ENCODE data around the gene SGCA.

The SGCA gene

DNA sequence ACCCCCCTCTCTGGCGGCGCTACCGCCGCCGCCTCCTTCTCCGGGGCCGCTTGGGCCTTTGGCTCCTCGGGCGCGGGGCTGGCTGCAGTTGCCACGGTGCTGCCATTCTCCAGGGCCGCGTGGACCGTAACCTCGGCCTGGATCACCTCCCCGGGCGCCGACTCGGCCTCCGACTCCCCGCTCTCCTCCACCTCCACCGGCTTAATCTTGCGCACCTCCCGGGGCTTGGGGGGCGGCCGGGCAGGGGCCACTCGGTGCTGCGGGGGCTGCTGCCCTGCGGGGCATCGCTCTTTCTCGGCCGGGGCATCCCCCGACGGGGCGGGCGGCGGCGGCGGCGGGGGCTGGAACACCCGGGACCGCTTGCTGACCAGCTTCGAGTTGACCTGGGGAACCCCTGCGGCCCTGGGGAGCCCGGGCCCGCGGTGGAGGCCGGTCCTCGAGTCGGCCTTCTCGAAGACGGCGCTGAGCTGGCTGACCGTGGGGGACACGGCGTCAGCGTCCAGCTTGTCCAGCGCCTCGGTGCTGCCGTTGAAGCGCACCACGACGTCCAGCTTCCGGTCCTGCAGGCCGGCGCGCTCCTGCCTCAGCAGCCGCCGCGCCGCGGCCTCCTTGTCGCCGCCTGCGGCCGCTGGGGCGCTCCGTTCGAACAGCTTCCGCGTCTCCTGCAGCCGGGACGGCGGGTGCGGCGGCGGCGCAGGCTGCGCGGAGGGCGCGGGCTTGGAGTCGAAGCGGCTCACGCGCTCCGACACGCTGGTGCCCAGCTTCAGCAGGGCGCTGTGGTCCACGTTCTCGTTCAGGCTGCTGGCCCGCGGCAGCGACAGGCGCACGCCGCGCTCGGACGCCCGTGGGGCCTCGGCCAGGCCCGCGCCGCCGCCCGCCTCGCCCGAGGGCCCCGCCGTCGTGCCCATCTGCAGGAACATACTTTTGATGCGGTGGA, 16.1 kb upstream of the SGCA start:
- no peak for FAIRE-seq

DNA sequence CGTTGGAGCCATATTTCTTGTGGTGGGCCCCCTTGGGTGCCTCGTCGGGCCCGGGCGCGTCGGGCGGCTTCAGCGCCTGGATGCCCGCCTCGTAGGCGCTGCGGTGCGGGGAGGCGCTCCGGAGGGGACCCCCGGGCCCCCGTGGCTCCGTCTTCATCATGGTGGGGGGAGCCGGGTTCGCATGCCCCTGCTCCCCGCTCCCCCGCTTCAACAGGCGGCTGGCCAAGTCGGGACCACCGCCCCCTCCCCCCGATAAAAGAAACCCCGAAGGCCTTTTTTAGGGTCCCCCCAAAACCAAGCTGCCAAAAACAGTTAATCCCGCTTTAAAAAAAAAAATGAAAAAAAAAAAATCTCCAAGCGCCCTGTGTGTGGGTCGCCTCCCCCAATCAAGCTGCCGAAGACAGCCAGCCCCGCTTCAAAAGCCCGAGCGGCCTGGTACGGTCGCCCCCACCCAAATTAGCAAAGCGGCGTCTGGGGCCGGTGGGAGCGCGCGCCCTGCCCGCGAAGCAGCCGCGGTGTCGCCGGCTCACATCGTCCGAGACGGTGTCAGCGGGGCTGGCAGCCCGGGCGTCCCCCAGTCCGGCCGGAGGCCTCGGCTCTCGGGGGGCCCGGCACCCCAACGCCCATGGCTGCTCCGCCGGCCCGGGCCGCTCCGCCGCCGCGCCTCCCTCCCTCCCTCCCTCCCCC, 15.3 kb upstream of the SGCA start, which contains the start of gene PPP1R9B:
PPP1R9B (minus strand) TSS at position 324 of the 687 bp plus-strand sequence; CDS start at position 160, 164 bp downstream.
- FAIRE-seq = no peak

DNA sequence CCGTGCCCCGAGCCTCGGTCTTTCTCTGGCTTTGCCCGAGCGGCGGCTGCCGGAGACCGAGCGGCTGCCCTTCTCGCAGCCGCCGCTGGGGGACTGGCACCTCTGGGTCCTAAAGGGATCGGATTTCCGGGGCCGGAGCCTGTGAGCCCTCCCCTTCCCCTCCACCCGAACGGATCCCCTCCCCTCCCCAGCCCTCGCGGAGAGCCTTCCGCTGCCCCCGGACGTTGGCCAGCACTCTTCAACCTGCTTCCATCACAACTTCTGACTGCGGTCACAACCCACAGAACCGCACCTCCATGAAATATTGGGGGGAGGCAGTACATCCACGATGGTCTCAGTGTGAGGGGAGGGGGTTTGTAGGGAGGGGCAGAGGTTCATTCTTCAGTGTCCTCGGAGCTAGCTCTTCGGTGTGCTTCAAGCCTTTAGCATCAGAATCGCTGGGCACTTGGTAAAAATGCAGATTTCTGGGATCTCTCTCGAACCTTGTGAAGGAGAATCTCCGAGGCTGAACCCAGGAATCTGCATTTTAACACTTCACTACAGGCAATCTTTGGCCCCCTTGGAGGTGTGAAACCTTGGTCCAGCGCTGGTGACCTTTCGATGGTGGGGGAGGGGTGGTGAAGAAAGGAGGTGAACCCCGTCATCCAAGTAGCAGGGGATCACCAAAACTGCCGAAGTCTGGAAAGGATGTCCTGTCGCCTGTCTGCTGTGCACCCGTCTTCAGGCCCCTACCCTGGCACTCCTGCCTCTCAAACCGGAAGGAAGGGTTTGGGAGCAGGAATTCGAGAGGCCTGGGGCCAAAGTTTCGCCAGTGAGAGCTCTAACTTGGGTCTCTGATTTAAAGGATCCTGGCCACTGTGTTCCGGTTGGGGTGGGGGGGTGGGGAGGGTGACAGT, 14.5 kb upstream of the SGCA start:
- FAIRE-seq = no peak

DNA sequence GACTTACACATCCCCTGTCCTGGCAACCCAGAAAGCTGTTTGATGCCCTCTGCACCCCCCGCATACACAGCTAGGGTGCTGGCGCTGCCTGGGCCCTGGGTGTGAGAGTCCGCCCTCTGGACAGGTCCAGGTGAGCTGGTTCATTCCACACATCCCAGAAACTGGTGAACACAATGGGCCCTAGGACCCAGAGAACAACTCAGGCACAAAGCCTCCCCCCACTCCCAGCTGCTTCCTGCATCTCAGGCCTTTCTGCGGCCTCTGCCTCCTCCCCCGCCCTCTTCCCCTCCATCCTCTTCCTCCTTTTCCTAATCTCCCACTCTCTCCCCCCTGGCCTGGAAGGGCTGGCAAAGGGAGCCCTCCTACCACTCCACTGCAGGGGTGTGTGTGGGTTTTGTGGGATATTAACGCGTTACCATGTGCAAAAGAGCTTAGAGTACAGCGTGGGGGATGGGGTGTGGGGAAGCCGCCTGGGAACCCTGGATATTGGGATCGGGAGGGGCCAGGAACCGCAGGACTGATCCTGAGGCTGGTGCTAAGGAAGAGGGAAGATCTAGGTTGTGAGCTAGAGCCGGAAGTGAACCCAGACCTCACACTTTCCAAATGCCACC, 13.8 kb upstream of the SGCA start:
- no peak for FAIRE-seq

DNA sequence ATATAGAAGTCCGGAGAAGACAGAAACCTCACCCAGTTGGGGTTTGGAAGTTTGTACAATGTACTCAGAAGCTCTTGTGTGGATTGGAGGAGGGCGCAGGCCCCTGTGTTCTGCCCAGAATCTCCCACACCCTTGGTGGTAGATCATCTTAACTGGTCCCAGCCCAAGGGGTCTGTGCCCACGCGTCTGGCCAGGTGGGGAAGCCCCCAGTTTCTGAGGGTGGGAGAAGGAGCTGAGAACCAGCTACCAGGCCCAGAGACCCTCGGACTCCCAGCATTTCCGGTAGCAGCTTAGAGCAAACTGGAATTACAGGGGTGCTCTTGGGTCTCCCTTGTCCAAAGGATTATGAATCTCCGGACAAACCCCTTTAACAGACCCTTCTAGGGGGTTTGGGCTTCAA, 13.1 kb upstream of the SGCA start:
- no peak for FAIRE-seq

DNA sequence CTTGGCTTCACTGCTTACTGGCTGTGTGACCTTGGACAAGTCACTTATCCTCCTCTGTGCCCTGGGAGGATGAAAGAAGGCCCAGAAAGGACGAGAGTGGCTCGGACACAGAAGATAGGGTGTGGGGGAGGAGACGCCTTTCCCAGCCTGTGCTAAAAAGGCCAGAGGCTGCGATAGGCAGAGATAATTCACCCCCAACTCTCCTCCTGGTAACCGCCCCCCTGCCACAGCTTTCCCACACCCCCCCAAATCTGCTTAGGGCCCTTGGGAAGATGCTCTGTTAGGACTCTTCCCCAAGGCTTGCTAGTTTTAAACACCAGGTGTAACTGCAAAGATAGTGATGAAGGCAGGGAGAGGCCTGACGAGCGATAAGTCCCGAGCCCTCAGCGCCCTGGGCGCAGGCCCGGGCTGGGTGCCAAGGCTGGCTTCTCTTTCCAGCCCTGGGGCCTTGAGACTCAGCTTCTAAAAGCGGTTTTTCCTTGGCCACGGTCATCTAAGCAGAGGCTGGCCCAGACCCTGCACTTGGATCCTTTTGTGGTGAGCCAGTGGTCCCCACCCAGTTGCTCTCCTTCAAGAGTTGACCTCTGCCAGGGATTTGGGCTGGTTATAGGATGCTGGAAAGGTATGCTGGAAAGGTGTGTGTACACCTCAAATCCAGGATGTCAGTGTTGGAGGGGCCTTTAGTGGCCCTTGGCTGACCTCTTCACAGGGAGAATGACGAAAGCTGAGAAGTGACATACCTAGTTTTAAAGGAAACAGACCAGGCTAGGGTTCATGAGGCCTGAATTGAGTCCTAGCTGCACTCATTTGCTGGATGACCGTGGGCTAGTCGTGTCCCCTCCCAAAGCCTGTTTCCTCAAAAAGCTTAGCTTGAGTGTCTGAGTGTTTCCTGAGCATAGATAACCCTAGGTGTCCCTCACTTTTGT, 11.9 kb upstream of the SGCA start:
- FAIRE-seq = no peak

DNA sequence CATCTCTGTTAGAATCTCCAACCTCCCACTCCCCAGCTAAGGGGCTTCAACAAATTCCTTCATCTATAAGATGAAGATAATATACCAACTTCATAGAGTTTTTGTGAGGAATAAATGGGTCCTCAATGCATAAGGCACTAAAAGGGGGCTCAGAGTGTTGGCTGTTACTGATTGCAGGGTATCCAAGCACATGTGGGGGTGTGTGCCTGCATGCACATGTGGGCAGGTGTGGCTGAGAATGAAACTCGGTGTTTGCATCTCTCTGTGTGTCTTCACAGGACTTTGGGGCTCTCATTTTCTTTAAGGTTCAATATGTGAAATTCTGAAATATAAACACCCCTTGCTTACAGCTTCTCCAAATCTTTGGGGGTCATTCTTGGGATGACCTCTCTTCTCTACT, 11.2 kb upstream of the SGCA start:
- FAIRE-seq = no peak

DNA sequence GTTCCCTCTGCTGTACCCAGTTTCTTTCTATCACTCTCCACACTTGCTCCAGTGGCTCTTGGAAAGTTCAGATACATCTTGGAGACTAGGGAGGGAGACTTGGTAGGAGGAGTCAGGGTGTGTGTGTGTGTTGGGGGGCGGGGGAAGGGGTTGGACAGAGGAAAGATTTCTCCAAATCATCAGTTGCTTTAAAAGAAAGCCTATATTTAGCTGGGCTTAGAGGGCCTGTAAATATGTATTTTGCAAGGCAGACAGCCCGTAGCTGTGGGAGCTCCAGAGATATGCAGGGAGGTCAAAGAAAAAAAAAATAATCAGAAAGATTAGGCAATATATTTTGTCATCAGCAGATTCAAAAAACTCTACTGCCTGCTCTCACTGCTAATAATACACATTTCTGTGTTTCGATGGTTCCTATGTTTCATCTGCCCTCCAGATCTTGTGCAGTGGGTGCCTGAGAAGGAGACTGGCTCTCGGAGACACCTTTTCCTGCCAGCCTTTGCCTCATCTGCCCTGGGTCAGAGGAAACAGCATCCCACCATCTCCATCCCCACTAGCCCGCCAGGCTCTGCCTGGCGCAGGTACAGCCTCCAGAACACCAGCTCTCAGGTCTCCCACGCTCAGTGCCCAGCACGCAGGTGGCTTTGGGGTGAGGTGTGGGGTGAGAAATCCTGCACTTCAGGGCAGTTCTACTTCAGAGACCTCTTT, 10.5 kb upstream of the SGCA start:
- FAIRE-seq = no peak

DNA sequence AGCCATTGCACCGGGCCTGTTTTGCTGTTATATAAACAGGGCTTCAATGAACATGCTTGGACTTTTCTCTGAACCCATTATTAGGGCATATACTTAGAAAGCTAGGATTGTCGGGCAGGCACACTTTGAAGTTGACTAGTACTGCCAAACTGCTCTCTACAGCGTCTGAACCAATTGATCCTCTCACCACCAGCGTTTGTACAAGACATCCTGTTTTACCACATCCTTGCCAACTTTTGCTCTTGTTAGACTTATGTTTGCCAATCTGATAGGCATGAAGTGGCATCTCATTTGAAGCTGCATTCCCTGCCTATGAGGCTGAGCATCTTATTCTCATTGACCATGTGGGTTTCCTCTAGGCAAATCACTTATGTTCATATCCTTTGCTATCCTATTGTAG, 7.9 kb upstream of the SGCA start:
- no peak for FAIRE-seq

DNA sequence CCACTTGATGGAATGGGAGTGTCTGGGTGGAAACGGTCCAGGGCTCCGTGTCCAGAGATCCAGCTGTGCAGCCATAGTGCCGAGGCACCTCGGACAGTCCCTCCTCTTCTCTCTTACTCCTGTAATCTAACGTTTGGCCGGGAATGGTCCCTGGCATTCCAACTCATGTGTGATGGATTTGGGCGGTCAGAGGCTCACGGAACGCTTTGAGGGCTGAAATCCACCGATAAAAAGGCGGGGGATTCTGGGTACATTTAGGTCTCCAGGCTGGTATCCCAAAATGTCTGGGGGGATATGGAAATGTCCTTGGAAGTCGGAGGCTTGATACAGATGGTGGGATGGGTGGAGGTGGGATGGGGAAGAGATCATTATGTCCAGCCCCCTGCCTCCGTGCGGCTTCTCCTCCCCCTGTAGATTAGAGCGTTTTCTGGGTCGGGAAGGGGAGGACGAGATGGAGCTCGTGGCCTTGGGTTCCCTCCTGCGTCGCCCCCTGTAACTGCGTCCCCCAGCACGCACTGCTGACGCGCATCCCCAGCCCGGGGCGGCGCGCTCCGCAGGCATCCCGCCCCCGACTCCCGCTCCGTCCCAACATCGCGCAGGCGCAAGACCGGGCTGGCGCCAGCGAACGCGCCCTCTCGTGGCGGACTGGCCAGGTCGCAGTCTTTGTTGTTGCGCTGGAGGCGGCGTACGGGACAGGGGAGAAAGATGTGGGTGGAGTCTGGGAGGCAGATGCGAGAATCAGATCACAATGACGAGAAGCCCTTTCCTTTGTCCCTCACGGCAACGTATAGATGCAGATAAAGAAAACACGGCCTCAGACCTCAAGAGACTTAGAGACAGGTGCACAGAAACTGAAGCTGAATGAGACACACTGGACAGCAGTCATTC, 4.5 kb upstream of the SGCA start:
- no peak for FAIRE-seq

DNA sequence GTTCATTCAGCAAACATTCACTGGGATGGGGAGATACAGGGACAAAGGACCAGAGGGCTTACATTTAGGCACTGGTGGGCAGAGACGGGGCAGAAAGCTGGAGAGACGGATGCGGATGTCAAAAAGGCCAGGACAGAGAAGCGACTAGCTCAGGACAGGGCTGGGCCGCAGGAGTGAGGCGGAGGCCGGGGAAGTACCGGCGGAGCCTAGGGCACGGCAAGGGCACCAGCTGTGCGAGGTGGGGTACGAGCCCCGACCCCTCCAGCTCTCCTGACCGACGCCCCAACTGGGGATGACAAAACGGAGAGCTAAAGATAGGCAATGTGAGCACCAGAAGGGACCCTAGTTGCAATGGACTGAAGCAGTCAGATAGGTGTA, 3.9 kb upstream of the SGCA start:
- no peak for FAIRE-seq

DNA sequence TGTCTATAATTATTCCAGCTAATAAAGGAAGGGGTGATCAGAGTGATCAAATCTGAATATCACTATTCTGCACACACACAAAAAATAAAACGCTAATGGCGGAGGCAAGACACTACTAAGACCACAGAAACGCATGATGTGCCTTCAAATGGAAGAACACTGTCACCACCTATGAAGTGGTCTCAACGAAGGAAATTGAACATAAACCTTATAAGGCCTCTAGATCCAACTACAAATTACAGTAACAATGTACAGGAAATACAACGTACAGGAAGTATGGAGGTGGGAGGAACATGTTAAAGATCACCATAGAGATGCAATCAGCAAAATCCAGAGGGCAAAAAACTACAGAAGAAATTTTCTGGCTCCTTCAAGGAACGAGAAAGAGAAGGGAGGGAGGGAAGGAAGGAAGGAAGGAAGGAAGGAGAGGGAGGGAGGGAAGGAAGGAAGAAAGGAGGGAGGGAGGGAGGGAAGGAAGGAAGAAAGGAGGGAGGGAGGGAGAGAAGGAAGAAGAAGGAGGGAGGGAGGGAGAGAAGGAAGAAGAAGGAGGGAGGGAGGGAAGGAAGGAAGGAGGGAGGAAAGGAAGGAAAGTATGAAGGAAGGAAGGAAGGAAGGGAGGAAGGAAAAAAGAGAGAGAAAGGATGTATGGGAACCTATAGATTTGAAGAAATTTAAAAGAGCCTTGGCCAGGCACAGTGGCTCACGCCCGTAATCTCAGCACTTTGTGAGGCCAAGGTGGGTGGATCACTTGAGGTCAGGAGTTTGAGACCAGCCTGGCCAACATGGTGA, 3.1 kb upstream of the SGCA start:
- FAIRE-seq = no peak

DNA sequence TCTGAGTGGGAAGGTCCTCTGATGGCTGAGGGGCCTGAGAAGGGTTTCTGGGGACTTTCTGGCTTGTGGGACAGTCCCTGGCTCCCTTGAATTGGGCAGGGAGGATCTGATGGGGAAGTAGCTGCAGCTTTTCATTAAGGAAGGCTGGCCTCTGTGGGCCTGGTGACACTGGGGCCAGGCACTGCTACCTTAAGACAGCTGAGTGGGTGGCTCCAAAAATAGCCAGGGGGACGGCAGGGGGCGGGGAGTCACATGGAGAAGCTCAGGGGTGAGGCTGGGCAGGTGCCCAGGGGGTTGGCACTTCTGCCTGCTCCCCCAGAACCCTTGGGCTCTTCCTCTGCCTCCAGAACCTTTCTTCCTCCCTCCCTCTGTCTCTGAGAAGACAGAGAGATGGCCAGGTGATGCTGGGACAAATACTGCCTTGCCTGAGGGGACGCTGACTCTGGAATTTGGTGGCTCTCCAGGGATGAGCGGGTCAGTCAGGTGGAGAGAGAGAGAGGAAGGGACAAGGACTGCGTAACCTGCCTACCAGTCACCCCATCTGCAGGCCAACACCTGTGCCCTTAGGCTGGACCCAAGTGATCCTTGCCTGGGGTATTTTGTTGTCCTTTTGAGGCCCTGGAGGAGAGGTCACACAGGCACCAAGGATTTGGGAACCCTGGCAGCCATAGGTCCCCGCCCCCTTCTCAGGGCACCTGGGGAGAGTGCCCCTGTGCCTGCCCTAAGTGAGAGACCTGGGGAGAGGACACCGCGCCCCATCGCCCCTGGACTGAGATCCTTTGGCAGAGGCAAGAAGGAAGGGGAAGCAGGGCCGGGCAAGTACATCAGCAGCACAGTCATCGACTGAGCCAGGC, 1.7 kb upstream of the SGCA start:
- FAIRE-seq = no peak

DNA sequence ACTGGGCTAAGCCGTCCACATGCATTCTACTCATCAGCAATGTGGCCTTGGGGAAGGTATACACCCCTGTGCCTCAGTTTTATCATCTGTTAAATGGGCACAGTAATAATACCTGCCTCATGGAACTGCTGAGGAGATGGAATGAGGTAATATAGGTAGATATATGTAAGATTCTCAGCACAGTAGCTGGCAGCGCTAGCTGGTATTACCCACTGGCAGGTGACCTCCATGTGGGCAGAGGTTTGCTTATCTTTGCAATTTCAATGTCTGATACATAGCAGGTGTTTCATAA, 1.2 kb upstream of the SGCA start:
- FAIRE-seq = no peak

DNA sequence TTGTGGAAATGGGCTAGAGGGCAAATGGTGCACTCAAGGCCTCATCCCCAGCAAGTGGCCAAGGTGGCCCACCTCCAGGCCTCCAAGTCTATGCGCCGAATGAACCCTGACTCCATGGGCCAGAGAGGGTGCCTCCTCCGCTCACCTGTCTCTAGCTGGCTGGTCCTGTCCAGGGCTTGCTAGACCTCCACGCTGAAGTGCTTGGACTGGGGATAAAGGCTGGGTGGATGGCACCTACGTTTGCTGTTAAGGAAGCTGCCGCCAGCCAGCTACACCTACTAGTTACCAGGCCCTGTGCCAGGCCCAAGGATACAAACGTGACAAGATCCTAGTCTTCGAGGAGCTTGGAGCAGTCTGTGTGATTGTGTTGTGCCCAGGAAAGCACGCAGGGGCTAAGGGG, 739 bp upstream of the SGCA start:
- FAIRE-seq = no peak

DNA sequence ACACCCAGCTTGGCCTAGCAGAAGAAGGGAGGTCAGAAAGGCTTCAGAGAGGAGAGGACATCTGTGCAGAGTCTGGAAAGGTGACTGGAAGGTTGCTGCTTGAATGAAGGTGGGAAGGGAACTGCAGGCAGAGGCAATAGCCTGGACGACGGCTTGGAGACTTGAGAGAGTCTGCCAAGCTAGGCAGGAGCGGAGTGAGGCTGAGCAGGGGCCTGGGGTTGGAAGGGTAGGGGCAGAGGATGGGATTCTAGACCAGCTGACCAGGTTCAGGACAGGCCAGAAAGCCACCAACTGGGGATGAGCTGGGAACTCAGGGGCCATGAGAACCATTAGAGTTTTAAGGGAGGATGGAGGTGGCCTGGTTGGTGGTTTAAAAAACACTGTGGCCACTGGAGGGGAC, 339 bp upstream of the SGCA start:
- FAIRE-seq = no peak

DNA sequence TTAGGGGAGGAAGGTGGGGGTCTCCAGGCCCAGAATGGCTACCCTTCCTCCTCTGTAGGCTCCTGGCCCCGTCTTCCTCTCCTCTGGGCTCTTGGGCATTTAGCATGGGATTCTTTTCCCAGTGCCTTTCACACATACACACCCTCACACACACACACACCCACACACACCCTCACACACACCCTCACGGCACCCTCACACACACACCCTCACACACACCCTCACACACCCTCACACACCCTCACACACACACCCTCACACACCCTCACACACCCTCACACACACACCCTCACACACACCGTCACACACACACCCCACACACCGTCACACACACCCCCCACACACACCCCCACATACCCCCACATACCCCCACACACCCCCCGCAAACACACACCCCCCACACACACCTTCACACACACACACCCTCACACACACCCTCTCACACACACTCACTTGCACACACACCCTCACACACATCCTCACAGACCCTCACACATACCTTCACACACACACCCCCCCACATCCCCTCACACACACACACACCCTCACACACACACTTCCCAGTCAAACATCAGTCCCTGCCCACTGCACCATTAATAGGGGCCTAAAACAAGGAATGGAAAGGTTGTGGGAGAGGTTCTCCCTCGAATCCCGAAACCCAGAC, 845 bp downstream of the SGCA start:
- no peak for FAIRE-seq

DNA sequence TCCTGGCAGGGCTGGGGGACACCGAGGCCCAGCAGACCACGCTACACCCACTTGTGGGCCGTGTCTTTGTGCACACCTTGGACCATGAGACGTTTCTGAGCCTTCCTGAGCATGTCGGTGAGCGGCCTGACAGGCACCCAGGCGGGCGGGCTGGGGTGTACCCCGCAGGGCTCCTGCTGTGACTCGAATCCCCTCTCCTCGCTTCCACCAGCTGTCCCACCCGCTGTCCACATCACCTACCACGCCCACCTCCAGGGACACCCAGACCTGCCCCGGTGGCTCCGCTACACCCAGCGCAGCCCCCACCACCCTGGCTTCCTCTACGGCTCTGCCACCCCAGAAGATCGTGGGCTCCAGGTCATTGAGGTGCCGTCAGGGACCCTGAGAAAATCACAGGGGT, 1.6 kb downstream of the SGCA start:
- no peak for FAIRE-seq

Data from A204.1 (cell line).